CD4-positive, alpha-beta memory T cell (primary cell): Measurements from ENCODE around the gene SYS1. TPM values are rescaled to one million over a fixed set of nuclear protein-coding genes. Genes with fewer than 3 reads are reported as not detected.

Experiments
- polyA plus RNA-seq, 2 donors: library from polyadenylated mRNA; unstranded; fragments of 300-500 nt; fragmentation: Illumina TruSeq; gene quantifications; one replicate each; pipeline ENCODE4 v1.2.3, GENCODE V29; 2021
- total RNA-seq, 2 experiments: library from RNA; stranded (reverse); gene quantifications; one replicate each; pipeline ENCODE4 v1.2.3, GENCODE V29; 2021

SYS1 gene
- total and polyA plus RNA-seq, 4 experiments from 2014 or later: 24.7 to 56.6 (median 43.3) TPM

Other genes starting within 250 kb of the SYS1 start
- gene WFDC5, start 248.0 kb upstream of the SYS1 start, total RNA-seq: not detected
- not detected for gene WFDC5, start 248.0 kb upstream of the SYS1 start, polyA plus RNA-seq
- not detected for gene WFDC12, start 238.7 kb upstream of the SYS1 start, total RNA-seq
- gene WFDC12, start 238.7 kb upstream of the SYS1 start, polyA plus RNA-seq: not detected
- not detected for gene PI3, start 188.3 kb upstream of the SYS1 start, total RNA-seq
- not detected for gene PI3, start 188.3 kb upstream of the SYS1 start, polyA plus RNA-seq
- not detected for gene SEMG1, start 156.1 kb upstream of the SYS1 start, total RNA-seq
- not detected for gene SEMG1, start 156.1 kb upstream of the SYS1 start, polyA plus RNA-seq
- not detected for gene SEMG2, start 141.8 kb upstream of the SYS1 start, total RNA-seq
- not detected for gene SEMG2, start 141.8 kb upstream of the SYS1 start, polyA plus RNA-seq
- not detected for gene SLPI, start 108.6 kb upstream of the SYS1 start, total RNA-seq
- not detected for gene SLPI, start 108.6 kb upstream of the SYS1 start, polyA plus RNA-seq
- not detected for gene RBPJL, start 56.3 kb upstream of the SYS1 start, total RNA-seq
- not detected for gene RBPJL, start 56.3 kb upstream of the SYS1 start, polyA plus RNA-seq
- not detected for gene MATN4, start 54.9 kb upstream of the SYS1 start, total RNA-seq
- gene MATN4, start 54.9 kb upstream of the SYS1 start, polyA plus RNA-seq: not detected
- 1 to 10 TPM; 3.8 to 3.9 TPM for gene SDC4, start 14.7 kb upstream of the SYS1 start, total RNA-seq
- 1 to 10 TPM; 1.2 to 2.3 TPM for gene SDC4, start 14.7 kb upstream of the SYS1 start, polyA plus RNA-seq
- under 1 TPM in 1 of 2 experiments, not detected in 1; 0.36 TPM for gene TP53TG5, start 15.2 kb downstream of the SYS1 start, total RNA-seq
- under 1 TPM; 0.11 to 0.24 TPM for gene TP53TG5, start 15.2 kb downstream of the SYS1 start, polyA plus RNA-seq
- gene DBNDD2, start 45.1 kb downstream of the SYS1 start, total RNA-seq: 10 to 100 TPM; 17.8 to 18.4 TPM
- 10 to 100 TPM; 12.9 to 15.4 TPM for gene DBNDD2, start 45.1 kb downstream of the SYS1 start, polyA plus RNA-seq
- gene PIGT, start 53.0 kb downstream of the SYS1 start, total RNA-seq: 10 to 100 TPM; 81.9 to 84.5 TPM
- 10 to 100 TPM; 85.6 to 92.2 TPM for gene PIGT, start 53.0 kb downstream of the SYS1 start, polyA plus RNA-seq
- gene WFDC2, start 106.6 kb downstream of the SYS1 start, total RNA-seq: 1 to 10 TPM in 1 of 2 experiments, under 1 TPM in 1; 0.73 to 1.6 TPM
- gene WFDC2, start 106.6 kb downstream of the SYS1 start, polyA plus RNA-seq: not detected
- not detected for gene SPINT3, start 152.5 kb downstream of the SYS1 start, total RNA-seq
- not detected for gene SPINT3, start 152.5 kb downstream of the SYS1 start, polyA plus RNA-seq
- not detected for gene WFDC6, start 176.3 kb downstream of the SYS1 start, total RNA-seq
- not detected for gene WFDC6, start 176.3 kb downstream of the SYS1 start, polyA plus RNA-seq
- not detected for gene EPPIN, start 184.2 kb downstream of the SYS1 start, total RNA-seq
- not detected for gene EPPIN, start 184.2 kb downstream of the SYS1 start, polyA plus RNA-seq
- not detected for gene WFDC8, start 216.1 kb downstream of the SYS1 start, total RNA-seq
- not detected for gene WFDC8, start 216.1 kb downstream of the SYS1 start, polyA plus RNA-seq